HG03045 (cell line): Measurements from ENCODE around the gene FHOD3.
"Not testable (repeated sequence)": the region's sequence is repeated elsewhere in the genome, so short reads cannot be mapped to it uniquely, and the experiment has no call there.

ENCODE experiments used
- ATAC-seq: cut with Tn5 transposase; IDR thresholded peaks from one replicate; pipeline ENCODE4 v1.9.1; 2021; ENCODE audit warnings: mild to moderate bottlenecking, moderate library complexity; ENCODE audit not compliant: unreplicated experiment

The FHOD3 gene

GRCh38 chr18:36719630-36720029, 422.1 kb downstream of the FHOD3 start:
- ATAC-seq = no peak

GRCh38 chr18:36721351-36721750, 423.8 kb downstream of the FHOD3 start:
- ATAC-seq = not testable (repeated sequence)

- no peak for ATAC-seq
Observed at GRCh38 chr18:36724169-36724568, 426.7 kb downstream of the FHOD3 start.

- no peak for ATAC-seq
Observed at GRCh38 chr18:36724591-36725001, 427.1 kb downstream of the FHOD3 start.

GRCh38 chr18:36728345-36728744, 430.8 kb downstream of the FHOD3 start:
- ATAC-seq = no peak

GRCh38 chr18:36729197-36729596, 431.7 kb downstream of the FHOD3 start:
- ATAC-seq = no peak

GRCh38 chr18:36732264-36732663, 434.8 kb downstream of the FHOD3 start:
- no peak for ATAC-seq

- ATAC-seq = no peak
Observed at GRCh38 chr18:36733150-36733549, 435.6 kb downstream of the FHOD3 start.

GRCh38 chr18:36734596-36734995, 437.1 kb downstream of the FHOD3 start:
- no peak for ATAC-seq

GRCh38 chr18:36735130-36735529, 437.6 kb downstream of the FHOD3 start:
- no peak for ATAC-seq

GRCh38 chr18:36736094-36736493, 438.6 kb downstream of the FHOD3 start:
- no peak for ATAC-seq

- no peak for ATAC-seq
Observed at GRCh38 chr18:36737316-36737715, 439.8 kb downstream of the FHOD3 start.

GRCh38 chr18:36744261-36744876, 446.9 kb downstream of the FHOD3 start:
- ATAC-seq = no peak

GRCh38 chr18:36745219-36745975, 447.9 kb downstream of the FHOD3 start:
- ATAC-seq = no peak

- no peak for ATAC-seq
Observed at GRCh38 chr18:36752929-36753865, 455.7 kb downstream of the FHOD3 start.

- no peak for ATAC-seq
Observed at GRCh38 chr18:36756242-36756641, 458.7 kb downstream of the FHOD3 start.

- no peak for ATAC-seq
Observed at GRCh38 chr18:36757081-36757480, 459.6 kb downstream of the FHOD3 start.

GRCh38 chr18:36757991-36758390, 460.5 kb downstream of the FHOD3 start:
- no peak for ATAC-seq

- ATAC-seq = no peak
Observed at GRCh38 chr18:36758623-36759022, 461.1 kb downstream of the FHOD3 start.

GRCh38 chr18:36759167-36759776, 461.8 kb downstream of the FHOD3 start:
- no peak for ATAC-seq

- no peak for ATAC-seq
Observed at GRCh38 chr18:36760598-36760997, 463.1 kb downstream of the FHOD3 start.
